Peyer's patch (tissue), 4 donors: Measurements from ENCODE around the gene SLC6A11.

Experiments used
- POLR2A ChIP-seq, 2 donors: fragments of 450-650 bp; IDR thresholded peaks; one replicate each; pipeline ENCODE4 v1.5.1; 2017; ENCODE audit warnings: antibody characterized with exemption in 2 of 2, mild to moderate bottlenecking in 2 of 2, moderate library complexity in 2 of 2
- TF ChIP-seq, protein P1 (sequence below), 6 experiments: fragments of 450-650 bp in 4 of 6; fragments of 200-600 bp in 2 of 6; sonication (generic) in 1 of 6; IDR thresholded peaks; one replicate each; pipeline ENCODE4 v1.5.1; 2017 to 2019; ENCODE audit warnings: antibody characterized with exemption in 6 of 6, mild to moderate bottlenecking in 3 of 6, moderate library complexity in 1 of 6

DNA sequence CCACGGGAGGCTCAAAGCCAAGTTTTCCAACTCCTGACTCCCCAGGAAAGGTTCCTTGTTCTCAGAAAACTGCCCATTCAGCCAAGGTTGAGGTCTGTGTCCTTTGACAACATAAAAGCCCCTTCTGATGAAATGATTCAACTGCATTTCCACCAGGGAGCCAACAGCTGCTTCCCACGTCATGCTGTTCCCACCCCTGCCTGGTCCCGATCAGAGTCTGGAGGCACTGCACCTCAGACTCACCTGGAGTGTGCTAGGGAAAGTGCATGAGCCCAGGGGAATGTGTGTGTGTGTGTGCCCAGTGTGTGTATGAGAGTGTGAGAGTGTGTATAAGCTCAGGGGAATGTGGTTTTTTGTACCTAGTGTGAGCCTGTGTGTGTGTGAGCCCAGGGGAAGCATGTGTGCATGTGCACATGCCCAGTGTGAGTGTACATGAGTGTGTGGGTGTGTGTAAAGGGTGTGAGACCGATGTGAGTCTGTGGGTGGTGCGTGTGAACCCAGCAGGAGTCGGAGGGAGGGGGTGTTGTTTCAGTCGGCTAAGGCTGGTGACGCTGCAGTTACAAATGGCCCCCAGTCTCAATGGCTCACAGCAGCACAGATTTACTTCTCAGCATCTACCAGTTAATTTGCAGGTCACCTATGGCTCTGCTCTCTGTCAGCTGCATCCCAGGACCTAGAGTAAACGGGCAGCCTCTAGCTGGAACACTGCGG is 156.2 kb downstream of the SLC6A11 start:
- TF ChIP-seq, protein P1, sequence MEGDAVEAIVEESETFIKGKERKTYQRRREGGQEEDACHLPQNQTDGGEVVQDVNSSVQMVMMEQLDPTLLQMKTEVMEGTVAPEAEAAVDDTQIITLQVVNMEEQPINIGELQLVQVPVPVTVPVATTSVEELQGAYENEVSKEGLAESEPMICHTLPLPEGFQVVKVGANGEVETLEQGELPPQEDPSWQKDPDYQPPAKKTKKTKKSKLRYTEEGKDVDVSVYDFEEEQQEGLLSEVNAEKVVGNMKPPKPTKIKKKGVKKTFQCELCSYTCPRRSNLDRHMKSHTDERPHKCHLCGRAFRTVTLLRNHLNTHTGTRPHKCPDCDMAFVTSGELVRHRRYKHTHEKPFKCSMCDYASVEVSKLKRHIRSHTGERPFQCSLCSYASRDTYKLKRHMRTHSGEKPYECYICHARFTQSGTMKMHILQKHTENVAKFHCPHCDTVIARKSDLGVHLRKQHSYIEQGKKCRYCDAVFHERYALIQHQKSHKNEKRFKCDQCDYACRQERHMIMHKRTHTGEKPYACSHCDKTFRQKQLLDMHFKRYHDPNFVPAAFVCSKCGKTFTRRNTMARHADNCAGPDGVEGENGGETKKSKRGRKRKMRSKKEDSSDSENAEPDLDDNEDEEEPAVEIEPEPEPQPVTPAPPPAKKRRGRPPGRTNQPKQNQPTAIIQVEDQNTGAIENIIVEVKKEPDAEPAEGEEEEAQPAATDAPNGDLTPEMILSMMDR (IDR thresholded peaks at IDR 0.05) = no peak
- TF ChIP-seq POLR2A (IDR thresholded peaks at IDR 0.05) = no peak
